HG03457 (cell line): ENCODE results near the gene DDX3Y.

Experiments
- ATAC-seq: cut with Tn5 transposase; IDR thresholded peaks from one replicate; pipeline ENCODE4 v1.9.1; 2021; ENCODE audit warnings: moderate number of reproducible peaks; ENCODE audit not compliant: unreplicated experiment

Gene DDX3Y

GRCh38 chrY:12904618-12905516 is at the start of gene DDX3Y:
DDX3Y (plus strand) TSS chrY:12904868; CDS start chrY:12904937, 69 bp downstream.
- ATAC-seq, result peak; percentile 79

- ATAC-seq, result no peak
Observed at GRCh38 chrY:12855791-12856275, 48.8 kb upstream of the DDX3Y start.

- no peak for ATAC-seq
Observed at GRCh38 chrY:12867960-12868359, 36.7 kb upstream of the DDX3Y start.

GRCh38 chrY:12896973-12897372 is 7.7 kb upstream of the DDX3Y start:
- ATAC-seq, result no peak

GRCh38 chrY:12898604-12899003 is 6.1 kb upstream of the DDX3Y start:
- ATAC-seq, result no peak

- ATAC-seq, result no peak
Observed at GRCh38 chrY:12905517-12905872, 827 bp downstream of the DDX3Y start.

- ATAC-seq, result no peak
Observed at GRCh38 chrY:12905895-12906294, 1.2 kb downstream of the DDX3Y start.

GRCh38 chrY:12913541-12913940 is 8.9 kb downstream of the DDX3Y start:
- no peak for ATAC-seq

- no peak for ATAC-seq
Observed at GRCh38 chrY:12928043-12928442, 23.4 kb downstream of the DDX3Y start.

- no peak for ATAC-seq
Observed at GRCh38 chrY:12941725-12942687, 37.3 kb downstream of the DDX3Y start.
